ENCODE data around the gene TNS1. TPM values are rescaled to one million over a fixed set of nuclear protein-coding genes. Genes with fewer than 3 reads are reported as not detected.

The TNS1 gene
- polyA plus RNA-seq, 4 donors: 56.1 to 65.8 (median 61.6) TPM

DNA sequence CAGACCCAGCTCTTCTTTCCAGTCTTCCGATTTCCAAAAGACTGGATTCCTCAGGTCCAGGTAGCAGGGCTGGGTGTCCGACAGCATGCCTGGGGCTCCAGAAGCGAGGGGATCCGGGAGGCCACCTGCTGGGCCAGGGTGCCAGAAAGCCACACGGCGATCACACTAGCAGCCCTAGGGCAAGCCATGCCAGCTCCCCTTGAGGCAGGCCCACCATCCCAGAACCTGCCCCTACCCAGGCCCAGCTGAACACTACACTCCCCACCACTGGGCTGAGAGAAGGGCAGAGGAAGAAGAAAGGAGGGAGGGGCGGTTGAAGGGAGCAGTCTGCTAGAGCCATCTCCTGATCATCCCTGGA is 163.1 kb downstream of the TNS1 start:
- no peak for DNase-seq (ENCODE audit: low read depth in 4 of 4, low spot score in 3 of 4)

DNA sequence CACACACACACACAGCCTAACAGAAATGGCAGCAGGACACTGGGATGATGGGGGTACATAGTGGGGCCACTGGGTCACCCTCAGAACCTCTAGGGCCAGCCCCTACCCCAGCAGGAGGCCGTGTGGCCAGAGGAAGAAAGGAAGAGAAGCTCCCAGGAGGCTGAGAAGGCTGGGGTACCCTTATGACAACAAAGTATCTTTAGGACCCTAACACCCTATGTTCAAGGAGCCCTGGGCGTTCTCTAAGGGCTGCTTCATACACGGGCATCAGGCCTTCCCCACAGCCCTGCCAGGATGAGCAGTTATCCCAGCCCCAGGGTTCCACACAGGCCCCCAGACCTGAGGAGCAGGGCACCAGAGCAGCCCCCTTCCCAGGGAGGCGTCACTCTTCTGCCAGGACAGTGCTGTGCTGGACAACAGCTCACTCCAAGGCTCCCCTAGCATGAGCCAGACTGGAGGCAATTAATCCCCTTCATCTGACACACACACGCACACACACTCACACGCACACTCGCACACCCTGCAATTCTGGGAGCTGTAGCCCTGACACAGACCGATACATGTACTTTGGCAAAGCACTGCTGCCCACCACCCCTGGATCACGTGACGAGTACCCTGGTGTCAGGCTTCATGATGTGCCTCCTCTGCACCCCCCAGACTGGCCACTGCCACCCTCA is 163.6 kb downstream of the TNS1 start:
- DNase-seq (ENCODE audit: low read depth in 4 of 4, low spot score in 3 of 4): no peak

DNA sequence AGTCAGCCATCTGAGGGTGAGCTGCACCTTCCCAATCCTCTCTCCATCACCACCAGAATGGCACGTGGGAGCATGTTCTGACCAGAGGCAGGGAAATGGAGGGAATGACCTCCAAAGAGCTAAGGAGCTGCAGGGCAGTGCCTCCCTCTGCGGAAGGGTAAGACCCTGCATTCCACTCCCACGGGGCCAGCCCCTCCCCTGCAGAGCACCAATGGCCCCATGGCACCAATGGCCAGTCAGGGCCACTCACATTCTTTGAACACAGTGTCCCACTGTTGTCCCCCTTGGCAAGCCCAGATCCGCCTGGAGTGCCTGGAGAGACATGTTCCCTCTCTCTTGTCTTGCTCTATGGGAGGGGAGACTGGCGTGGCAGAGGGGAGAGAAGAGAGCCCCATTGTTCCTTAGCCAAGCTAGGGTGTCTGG is 164.4 kb downstream of the TNS1 start:
- no peak for DNase-seq (ENCODE audit: low read depth in 4 of 4, low spot score in 3 of 4)

DNA sequence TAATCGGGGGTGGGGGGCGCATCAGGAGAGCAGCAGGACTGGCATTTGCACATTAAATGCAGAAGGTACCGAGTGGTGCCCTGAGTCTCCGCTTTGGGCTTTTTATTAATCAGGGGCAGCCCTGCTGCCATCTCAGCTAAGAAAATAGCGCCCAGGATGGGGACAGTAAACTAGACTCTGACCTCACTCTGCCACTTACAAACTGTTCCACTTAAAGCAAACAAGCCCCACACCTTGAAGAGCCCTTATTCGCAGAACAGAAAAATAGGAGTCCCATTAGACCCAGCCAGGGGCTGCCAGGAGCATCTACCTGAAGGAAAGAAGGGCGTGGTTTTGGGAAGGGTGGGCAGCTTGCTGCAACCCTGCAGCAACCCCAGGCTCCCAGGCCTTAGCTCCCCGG is 165.3 kb downstream of the TNS1 start:
- DNase-seq (ENCODE audit: low read depth in 4 of 4, low spot score in 3 of 4): no peak

DNA sequence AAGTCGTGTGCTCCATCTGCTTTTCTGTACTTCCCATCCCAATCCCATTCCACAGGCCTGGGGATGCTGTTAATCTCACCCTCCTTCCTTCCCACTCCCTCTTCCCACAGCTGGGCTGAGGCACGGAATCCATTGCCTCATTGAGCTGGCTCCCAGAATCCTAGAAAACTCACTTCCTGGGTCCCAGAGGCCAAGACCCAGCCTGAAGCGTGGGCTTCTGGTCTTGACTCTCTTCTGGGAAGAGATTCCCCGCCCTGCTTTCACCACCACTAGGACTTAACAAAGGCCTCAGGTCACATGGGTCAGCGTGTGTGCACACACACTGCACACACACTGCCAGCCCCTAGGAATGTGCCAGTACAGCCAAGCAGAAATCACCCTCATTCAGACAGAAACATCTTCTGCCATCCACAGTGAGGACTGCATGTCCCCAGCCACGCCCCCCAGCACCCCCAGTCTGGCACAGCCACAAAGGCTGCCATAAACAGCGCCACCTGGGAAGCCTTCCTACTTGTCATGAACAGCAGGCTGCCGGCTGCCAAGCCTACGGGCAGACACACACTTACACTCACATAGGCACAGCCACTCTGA is 165.8 kb downstream of the TNS1 start:
- DNase-seq (ENCODE audit: low read depth in 4 of 4, low spot score in 3 of 4): no peak

DNA sequence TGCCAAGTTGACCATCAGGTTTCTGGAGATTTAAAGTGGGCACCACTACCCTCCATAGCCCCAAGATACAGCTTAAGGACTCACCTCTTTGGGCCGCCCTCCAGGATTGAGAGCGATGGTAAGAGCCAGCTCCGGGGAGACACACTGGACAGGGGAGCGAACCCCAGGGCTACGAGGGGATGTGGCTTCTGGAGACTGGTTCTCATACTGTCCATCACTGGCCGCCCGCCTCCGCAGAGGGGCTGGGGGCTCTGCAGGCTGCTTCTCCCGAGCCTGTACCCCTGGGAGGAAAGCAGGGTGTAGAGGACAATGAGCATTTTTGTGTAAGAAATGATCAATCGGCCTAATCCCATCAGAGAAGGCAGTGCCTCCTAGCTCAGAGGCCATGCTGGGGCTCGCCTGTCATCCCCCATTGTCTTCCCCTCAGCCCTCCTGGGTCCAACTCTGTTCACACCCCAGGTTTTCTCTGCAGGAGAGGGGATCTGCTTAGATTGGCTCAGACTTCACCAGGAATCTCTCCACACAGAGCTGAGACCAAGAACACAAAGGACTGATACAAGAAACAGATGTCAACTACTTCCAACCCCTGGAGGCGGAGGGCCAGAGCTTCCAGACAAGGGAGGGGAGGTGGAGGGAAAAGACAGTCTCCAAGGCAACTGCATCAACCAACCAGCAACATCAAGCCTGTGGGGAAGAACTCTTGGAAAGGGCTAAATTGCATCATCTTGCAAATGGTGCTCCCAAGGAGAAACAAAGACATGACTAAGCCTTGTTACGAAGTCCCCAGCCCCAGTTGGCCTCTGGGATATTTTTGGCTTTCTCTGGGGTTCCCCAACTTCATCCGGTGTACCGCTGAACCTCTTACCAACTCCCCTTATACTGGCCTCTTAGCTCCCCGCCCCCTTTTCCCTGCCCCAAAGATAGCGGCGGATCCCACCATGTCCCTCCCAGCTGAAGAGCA is 166.6 kb downstream of the TNS1 start:
- no peak for DNase-seq (ENCODE audit: low read depth in 4 of 4, low spot score in 3 of 4)

DNA sequence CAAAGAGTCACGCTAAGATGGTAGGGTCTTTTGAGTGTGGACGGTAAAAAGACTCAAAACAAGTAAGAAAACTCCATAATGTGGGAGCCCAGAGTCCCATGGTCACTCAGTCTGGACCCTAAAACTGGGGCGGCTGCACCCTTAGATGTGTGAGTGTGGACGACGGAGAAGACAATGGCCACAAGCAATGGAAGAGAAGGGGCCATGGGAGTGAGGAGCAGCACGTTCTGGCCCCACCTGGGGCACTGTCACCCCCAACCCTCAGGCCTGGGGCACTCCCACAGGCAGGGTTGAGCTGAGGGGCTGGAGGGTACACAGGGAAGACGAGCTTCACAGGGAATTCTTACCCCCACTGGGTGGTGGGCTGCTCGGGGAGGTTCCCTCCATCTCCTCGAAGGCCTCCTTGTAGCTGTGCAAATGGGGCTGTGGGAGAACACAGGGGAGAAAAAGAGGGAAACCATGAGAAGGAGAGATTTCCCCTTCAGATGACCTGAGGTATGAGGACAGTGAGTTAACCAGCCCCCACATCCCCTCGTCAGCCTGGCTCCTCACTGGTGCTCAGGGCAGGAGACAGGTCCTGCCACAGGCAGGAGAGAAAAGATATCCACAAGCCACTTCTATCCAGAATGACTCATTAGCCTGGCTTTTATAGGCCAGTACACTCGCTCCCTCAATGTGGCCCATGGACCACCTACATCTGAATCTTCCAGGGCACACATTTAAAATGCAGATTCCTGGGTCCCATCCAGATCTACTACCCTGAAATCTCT is 167.9 kb downstream of the TNS1 start:
- no peak for DNase-seq (ENCODE audit: low read depth in 4 of 4, low spot score in 3 of 4)

DNA sequence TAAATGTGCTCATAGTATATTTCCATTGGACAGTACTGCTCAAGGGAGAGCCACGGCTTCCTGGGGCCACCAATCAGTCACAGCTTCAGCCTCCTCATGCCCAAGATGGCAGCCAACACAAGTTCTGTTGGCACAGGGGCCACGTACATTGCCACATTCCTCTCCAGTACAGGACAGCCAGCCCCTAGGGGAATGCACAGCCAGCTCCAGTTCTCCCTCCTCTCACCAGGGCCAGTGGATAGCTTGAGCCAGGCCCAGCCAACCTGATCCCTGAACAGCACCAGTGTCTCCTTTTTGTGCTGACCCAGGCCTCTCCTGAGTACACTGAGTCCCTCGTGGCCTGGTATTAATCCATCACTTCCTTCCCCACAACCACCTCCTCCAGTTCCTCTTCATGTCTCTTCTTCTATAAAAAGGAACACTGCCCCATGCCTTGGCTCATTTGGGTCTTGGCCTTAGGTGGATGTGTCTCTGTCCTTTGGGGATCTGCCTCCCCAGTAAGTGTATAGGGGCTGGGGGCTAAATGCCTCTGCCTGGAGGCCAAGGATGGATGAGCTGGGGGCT is 168.7 kb downstream of the TNS1 start:
- DNase-seq (ENCODE audit: low read depth in 4 of 4, low spot score in 3 of 4): no peak

DNA sequence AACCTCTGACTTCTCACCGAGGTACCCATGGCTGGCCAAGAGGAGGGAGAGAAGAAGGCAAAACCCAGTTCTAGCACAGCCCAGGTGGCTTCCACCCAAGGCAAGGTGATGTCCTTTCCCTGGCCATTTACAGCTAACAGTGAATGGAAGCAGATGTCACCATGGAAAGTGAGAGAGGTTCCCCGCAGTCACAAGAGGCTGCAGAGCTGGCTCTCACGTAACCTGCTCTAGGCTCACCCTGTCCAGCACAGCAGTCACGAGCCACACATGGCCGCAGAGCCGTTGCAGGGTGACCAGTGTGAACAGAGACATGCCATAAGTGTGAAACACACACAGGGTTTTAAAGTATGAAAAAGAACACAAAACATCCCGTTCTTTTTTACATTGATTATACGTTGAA is 169.4 kb downstream of the TNS1 start:
- no peak for DNase-seq (ENCODE audit: low read depth in 4 of 4, low spot score in 3 of 4)

DNA sequence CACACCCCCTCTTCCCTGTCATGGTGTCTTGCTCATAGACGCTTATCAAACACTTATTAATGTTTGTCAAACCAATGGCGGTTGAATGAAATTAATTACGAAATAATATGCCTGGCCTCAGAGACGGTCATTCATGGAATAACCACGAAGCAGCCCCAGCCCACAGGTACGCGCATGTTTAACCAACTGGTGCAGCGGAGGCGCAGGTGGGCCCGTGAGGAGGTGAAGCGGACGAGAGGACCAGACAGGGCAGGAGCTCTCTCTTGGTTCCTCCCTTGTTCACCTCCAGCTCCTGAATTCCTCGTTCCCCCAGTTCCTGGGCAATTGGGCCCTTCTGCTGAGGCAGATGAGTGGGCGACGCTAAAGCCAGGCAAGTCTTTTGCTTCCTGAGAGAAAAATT is 169.8 kb downstream of the TNS1 start:
- DNase-seq (ENCODE audit: low read depth in 4 of 4, low spot score in 3 of 4): no peak

DNA sequence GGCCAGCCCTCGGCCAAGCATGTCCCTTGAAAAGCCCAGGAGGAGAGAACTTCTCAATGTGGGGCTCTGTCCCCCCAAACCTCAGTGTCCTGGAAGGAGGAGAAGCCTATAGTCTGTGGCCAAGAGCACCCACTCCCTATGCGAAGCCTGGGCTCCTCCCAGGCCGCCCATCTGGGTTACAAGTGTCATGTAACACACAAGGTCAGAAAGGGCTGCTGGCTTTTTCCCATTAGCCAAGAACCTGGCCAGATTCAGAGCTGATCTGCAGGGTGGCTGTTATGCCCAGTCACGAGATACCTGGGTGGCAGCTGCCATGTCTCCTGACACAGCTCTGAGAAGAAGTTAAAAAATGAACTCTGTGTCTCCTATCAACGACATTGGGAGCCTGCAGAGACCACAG is 170.7 kb downstream of the TNS1 start:
- no peak for DNase-seq (ENCODE audit: low read depth in 4 of 4, low spot score in 3 of 4)

DNA sequence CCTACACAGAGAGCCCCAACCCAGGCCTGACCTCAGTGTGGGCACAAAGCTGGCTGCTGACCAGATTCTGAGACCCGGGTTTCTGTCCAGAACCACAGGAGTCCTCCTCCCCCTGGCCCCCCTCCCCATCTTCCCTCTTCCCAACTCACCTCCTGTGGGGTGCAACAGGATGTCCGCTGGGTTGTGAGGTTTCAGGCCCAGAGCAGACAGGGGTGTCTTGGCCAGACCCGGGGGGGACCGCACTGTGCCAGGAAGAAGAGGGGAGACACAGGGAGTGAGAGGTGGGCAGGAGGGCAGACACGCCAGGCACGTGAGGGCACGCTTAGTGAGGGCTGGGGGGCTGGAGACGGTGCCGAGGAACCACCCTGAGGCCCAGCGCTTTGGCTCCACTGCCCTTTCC is 171.5 kb downstream of the TNS1 start:
- no peak for DNase-seq (ENCODE audit: low read depth in 4 of 4, low spot score in 3 of 4)

DNA sequence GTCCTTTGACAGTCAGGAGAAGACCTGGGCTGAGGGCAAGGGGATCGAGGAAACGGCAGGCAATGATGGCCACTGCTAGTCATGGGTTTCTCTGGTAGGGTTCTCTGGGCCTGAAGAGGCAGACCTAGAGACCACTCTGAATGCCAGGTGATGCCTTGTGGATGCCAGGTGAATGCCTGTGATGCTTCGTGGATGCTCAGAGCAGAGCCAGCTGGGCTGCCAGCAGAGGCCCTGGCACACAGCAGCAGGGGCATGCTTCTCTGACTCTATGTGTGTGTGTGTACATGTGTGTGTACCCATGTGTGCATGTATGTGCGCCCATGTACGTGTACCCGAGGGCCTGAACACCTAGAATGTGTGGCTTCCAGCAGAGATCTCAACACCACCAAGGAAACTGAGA is 172.0 kb downstream of the TNS1 start:
- no peak for DNase-seq (ENCODE audit: low read depth in 4 of 4, low spot score in 3 of 4)

DNA sequence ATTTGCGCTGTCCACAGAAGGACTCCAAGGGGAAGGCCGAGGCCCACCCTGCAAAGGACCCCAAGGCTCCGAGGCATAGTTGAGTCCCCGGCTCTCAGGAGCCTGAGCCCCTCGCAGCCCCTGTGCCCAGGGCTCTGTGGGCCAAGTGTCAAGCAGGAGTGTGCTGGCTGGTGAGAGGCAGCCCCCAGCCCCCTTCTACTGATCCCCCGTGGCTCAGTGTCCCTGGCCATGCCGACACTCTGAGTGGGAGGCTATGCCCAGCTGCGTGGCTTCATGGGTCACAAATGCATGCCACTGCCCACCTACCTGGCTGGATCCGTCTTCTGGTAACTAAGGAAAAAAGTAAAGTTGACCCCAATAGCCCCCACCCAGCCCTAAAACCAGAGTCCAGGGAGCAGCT is 172.7 kb downstream of the TNS1 start:
- no peak for DNase-seq (ENCODE audit: low read depth in 4 of 4, low spot score in 3 of 4)

DNA sequence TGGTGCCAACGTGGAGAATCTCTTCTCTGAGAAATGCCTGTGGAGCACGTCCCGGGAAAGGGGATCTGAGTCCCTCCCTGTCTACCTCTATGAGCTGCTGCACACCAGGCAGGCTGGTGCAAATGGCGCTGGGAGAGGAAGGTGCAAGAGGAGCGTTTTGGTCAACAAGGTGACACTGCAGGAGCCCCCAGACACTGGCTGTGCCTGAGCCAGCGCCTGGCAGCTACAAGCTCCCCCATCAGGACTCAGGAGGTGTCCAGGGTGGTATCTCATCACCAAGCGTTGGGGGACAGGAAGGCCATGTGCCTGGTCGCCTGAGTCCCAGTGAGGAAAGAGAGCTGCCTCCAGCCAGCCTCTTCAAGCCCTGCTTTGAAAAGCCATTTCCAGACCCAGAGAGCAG is 173.4 kb downstream of the TNS1 start:
- DNase-seq (ENCODE audit: low read depth in 4 of 4, low spot score in 3 of 4): no peak

DNA sequence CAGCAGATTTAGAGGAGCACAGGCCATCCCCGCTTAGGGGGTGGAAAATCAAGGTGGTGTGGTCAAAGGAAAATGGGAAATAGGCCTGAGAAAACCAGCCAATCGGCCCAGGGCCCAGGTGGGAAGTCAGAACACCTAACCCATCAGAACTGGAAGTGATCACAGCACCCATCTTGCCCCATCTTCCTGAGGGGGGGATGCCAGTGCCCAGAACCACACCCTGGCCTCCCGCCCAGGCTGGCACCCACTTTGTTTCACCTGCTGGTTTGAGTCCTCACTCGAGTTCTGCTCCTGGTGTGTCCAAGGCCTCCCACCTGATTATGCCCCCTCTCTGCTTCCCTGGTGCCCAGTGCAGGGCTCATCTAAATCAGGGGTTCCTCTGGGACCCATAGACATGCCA is 174.5 kb downstream of the TNS1 start:
- no peak for DNase-seq (ENCODE audit: low read depth in 4 of 4, low spot score in 3 of 4)

DNA sequence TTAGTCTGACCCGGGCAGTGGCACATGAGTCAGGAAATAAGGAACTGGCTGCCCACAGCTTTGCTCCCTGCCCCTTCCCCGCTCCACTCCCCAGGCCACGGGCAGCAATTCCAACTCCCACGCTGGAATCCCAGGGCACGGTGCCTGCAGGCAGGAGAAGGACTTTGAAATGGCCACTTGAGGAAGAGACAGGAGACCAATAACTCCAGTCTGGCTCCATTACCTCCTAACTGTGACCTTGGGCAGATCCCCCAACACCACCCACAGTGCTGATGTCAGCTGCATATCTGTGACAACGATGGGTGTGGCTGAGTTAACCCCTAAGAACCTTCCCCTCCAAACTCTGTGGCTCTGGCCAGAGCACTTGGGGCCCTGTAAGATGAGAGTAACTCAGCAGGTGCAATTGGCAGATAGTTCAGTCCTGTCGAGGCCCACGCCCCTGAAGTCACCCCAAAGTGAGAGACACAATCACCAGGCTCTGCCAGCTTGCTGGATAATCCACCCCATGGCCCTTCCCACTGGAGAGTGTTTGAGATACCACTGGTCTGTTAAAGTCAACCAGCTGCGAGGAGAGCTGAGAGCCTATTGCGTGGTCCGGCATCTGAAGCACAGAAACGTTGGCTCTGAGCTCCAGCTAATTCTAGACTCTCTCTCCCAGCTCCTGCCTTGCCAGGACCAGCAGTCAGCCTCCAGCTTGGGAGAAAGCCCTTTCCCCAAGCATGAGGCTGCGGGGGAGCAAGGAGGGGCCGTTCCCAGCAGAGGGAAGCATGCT is 175.2 kb downstream of the TNS1 start:
- no peak for DNase-seq (ENCODE audit: low read depth in 4 of 4, low spot score in 3 of 4)

DNA sequence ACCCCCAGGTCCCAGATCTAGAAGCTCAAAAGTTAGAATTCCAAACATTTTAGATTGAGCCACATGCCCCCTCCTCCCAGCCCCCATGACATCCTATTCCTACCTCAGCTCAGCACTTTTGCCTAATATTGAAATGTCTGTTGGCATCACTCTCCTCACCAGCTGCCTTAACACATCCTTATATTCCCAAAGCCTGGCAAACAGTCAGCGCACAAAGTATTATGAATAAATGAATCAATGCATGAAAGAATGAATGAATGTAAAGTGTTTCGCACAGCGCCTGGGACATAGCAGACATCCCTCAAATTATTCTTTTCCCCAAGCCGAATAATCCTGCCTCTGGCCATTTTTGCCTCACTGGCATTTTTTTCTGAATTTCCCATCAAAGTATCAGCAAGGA is 175.8 kb downstream of the TNS1 start:
- no peak for DNase-seq (ENCODE audit: low read depth in 4 of 4, low spot score in 3 of 4)

DNA sequence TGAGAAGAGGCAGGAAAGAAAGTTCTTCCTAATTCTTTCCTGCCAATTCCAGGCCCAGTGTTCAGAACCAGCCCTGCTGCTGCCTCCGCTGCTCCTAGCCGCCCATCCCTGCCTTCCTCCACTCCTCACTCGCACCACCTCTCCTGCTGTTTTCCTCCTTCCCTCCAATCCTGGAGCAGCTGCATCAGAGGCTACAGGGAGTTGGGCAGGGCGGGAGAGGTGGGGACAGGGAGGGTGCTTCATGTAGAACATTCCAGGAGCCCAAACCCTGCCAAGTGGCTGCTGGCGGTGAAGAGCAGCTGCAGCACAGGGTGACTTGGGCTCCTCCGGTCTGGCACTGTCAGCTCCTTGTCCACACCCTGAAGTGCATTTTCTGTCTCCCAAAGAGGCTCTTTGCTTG is 176.3 kb downstream of the TNS1 start:
- no peak for DNase-seq (ENCODE audit: low read depth in 4 of 4, low spot score in 3 of 4)
